BLaER1 treated with 17β-estradiol and CSF1 and Interleukin-3, amounts not matched to agents 10 nM and 100 nM (cell line): ENCODE results near the gene FANK1.

Source experiments
- H3K27ac ChIP-seq, 11 experiments: shearing (Covaris generic); formaldehyde crosslinking; 2 replicates each; pipeline ENCODE4 v1.8.1; 2022
- H3K27me3 ChIP-seq, 11 experiments: shearing (Covaris generic); formaldehyde crosslinking; 2 replicates each; pipeline ENCODE4 v1.8.1; 2022
- H3K36me3 ChIP-seq, 11 experiments: shearing (Covaris generic); formaldehyde crosslinking; 2 replicates each; pipeline ENCODE4 v1.8.1; 2022
- H3K4me1 ChIP-seq, 10 experiments: shearing (Covaris generic); formaldehyde crosslinking; 2 replicates each; pipeline ENCODE4 v1.8.1; 2022
- H3K4me2 ChIP-seq, 11 experiments: shearing (Covaris generic); formaldehyde crosslinking; 2 replicates each; pipeline ENCODE4 v1.8.1; 2022
- H3K4me3 ChIP-seq, 10 experiments: shearing (Covaris generic); formaldehyde crosslinking; 2 replicates each; pipeline ENCODE4 v1.8.1; 2022
- H3K9ac ChIP-seq, 11 experiments: shearing (Covaris generic); formaldehyde crosslinking; 2 replicates each; pipeline ENCODE4 v1.8.1; 2022
- H3K9me3 ChIP-seq, 11 experiments: shearing (Covaris generic); formaldehyde crosslinking; replicated peaks in 1 of 11; 2 replicates each; pipeline ENCODE4 v1.8.1; 2022
- H4K20me1 ChIP-seq, 11 experiments: shearing (Covaris generic); formaldehyde crosslinking; 2 replicates each; pipeline ENCODE4 v1.8.1; 2022
- Cebpa-rat ChIP-seq, 11 experiments: shearing (Covaris generic); IDR thresholded peaks; 2 replicates each; pipeline ENCODE4 v1.8.1; 2022

Gene FANK1

GRCh38 chr10:126058104-126058503, 161.7 kb downstream of the FANK1 start:
- Histone ChIP-seq H3K4me2 (peak overlapping the region in 1 of 11 experiments; percentile 14; a peak in 1 of 22 replicates), H3K9ac (no peak overlapping the region), H3K27me3 (no peaks in the 10 kb centered on the region), H4K20me1 (no peaks in the 10 kb centered on the region), H3K4me1 (peaks cover 0 to 33% (median 0%) of the 10 kb centered on the region in 10 experiments; a peak in 7 of 20 replicates), H3K9me3 (peaks cover 0 to 8% (median 0%) of the 10 kb centered on the region in 11 experiments; a peak in 4 of 22 replicates), H3K36me3 (no peaks in the 10 kb centered on the region), H3K27ac (no peak overlapping the region), H3K4me3 (no peak overlapping the region)
- TF ChIP-seq Cebpa-rat (IDR thresholded peaks at IDR 0.05): no peak

- no peak for TF ChIP-seq Cebpa-rat (IDR thresholded peaks at IDR 0.05)
- no peak overlapping the region for H3K27ac ChIP-seq
- H3K4me2 ChIP-seq: peak overlapping the region in 1 of 11 experiments; percentile 59; a peak in 3 of 22 replicates
- H3K4me1 ChIP-seq: peaks cover 0 to 37% (median 0%) of the 10 kb centered on the region in 10 experiments; a peak in 7 of 20 replicates
- peaks cover 0 to 8% (median 0%) of the 10 kb centered on the region in 11 experiments; a peak in 4 of 22 replicates for H3K9me3 ChIP-seq
- no peaks in the 10 kb centered on the region for H4K20me1 ChIP-seq
- H3K27me3 ChIP-seq: no peaks in the 10 kb centered on the region
- no peak overlapping the region for H3K4me3 ChIP-seq
- no peaks in the 10 kb centered on the region for H3K36me3 ChIP-seq
- no peak overlapping the region for H3K9ac ChIP-seq
Measured at GRCh38 chr10:126058507-126058906, 162.1 kb downstream of the FANK1 start.
